ENCODE results near the gene CCSER1.

The CCSER1 gene

DNA sequence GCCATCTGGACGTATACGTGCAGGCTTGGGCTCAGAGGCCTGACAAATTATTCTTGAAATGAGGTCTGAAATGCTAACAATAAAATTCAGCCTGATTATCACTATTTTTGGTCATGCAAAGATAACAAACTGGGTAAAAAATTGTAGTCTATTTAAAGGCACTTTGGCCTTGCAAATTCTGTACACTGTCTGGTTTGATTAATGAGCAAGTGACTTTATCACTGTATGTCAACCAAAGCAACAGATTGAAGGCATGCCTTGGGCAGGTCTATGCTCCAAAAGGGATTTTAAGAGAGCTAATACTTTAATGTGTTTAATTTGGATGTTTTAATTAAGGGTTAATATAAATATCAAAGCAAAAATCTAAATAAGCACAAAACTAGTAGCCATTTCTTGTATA is 1141.7 kb downstream of the CCSER1 start:
- DNase-seq (ENCODE audit: low spot score), result no peak
- ChIA-PET POLR2A (ENCODE audit: low non-redundant PET) (no interaction called here), CTCF (no interaction called here)
- H3K27ac ChIP-seq, result no peak overlapping the region
- no peak for TF ChIP-seq CTCF (conservative IDR thresholded peaks at IDR 0.05; ENCODE audit: low read depth)

DNA sequence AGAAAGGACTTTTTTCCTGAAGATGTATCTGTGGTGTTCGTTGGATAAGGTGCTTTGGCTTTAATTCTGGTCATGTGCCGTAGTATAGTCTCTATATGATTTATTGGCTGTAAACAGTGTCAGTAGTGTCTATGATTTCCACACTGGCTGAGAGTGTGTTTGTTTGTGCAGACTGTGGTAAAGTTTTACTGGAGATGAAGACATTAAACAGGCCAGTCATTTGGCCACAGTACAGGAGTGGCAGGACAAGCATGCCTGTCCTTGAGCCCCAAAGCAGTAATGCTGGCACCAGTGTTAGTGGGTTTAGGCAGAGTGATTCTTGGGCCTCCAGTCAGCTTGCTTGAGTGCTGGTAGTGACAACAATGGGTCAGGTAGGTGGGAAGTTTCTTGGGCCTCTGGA is 1152.7 kb downstream of the CCSER1 start:
- ChIA-PET POLR2A (ENCODE audit: low non-redundant PET) (no interaction called here), CTCF (no interaction called here)
- no peak overlapping the region for H3K27ac ChIP-seq
- no peak for DNase-seq (ENCODE audit: low spot score)
- no peak for TF ChIP-seq CTCF (conservative IDR thresholded peaks at IDR 0.05; ENCODE audit: low read depth)

GRCh38 chr4:91280551-91281290 is 1153.5 kb downstream of the CCSER1 start:
- ChIA-PET CTCF (no interaction called here), POLR2A (ENCODE audit: low non-redundant PET) (no interaction called here)
- no peak for DNase-seq (ENCODE audit: low spot score)
- no peak for TF ChIP-seq CTCF (conservative IDR thresholded peaks at IDR 0.05; ENCODE audit: low read depth)
- no peak overlapping the region for H3K27ac ChIP-seq

GRCh38 chr4:91282217-91282616 is 1155.0 kb downstream of the CCSER1 start:
- ChIA-PET CTCF (no interaction called here), POLR2A (ENCODE audit: low non-redundant PET) (no interaction called here)
- no peak overlapping the region for H3K27ac ChIP-seq
- no peak for DNase-seq (ENCODE audit: low spot score)
- TF ChIP-seq CTCF (conservative IDR thresholded peaks at IDR 0.05; ENCODE audit: low read depth), result no peak

DNA sequence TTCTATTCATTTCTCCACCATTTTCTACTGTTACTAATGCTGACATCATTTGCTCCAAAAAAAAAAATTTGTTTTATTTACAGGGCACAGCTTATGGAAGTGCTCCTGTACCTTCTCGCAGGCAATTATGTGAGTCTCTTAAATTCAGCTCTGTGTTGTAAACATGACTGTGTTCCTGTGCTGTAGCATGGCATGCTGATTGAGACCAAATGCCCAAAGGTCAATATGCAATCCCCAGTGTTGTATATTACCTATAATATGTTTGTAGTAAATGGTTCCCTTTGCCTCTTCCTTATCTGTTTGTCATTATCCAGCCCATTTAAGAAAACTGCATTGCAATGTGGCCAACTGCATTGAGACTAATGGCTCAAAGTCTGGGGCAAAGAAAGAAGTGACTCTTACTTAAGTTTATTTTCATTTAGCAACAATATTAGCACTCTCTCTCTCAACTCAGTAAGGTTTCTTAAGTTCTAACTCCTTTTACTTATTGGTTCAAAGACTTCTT is 1156.6 kb downstream of the CCSER1 start:
- no peak overlapping the region for H3K27ac ChIP-seq
- ChIA-PET CTCF (no interaction called here), POLR2A (ENCODE audit: low non-redundant PET) (no interaction called here)
- TF ChIP-seq CTCF (conservative IDR thresholded peaks at IDR 0.05; ENCODE audit: low read depth), result no peak
- DNase-seq (ENCODE audit: low spot score), result no peak

GRCh38 chr4:91284480-91284879 is 1157.3 kb downstream of the CCSER1 start:
- POLR2A ChIA-PET (ENCODE audit: low non-redundant PET), result no interaction called here
- DNase-seq (ENCODE audit: low spot score), result no peak
- no peak overlapping the region for H3K27ac ChIP-seq
- CTCF ChIA-PET, result no interaction called here
- no peak for TF ChIP-seq CTCF (conservative IDR thresholded peaks at IDR 0.05; ENCODE audit: low read depth)

All from RWPE1 (cell line).